ENCODE measurements around the gene ASB13.

DNA sequence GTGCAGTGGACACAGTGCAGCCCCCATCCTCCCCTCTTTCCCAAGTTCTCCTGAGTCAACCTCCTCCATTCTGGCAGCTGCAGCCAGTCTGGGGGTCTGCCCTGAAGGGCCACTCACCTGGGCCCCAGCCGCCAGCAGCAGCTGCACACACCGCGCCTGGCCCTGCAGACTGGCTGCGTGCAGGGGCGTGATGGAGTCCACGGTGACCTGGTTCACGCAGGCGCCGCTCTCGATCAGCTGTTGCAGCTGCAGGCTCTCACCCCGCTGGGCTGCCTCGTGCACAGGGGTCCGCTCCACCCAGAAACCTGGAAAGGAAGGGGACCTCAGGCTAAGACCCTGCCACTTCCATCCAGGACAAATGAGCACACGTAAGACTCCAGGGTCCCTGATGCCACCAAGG is 13.6 kb downstream of the ASB13 start:
- no peak for TF ChIP-seq EZH2 (IDR thresholded peaks at IDR 0.05; ENCODE audit: borderline replicate concordance)
- TF ChIP-seq, protein P1, sequence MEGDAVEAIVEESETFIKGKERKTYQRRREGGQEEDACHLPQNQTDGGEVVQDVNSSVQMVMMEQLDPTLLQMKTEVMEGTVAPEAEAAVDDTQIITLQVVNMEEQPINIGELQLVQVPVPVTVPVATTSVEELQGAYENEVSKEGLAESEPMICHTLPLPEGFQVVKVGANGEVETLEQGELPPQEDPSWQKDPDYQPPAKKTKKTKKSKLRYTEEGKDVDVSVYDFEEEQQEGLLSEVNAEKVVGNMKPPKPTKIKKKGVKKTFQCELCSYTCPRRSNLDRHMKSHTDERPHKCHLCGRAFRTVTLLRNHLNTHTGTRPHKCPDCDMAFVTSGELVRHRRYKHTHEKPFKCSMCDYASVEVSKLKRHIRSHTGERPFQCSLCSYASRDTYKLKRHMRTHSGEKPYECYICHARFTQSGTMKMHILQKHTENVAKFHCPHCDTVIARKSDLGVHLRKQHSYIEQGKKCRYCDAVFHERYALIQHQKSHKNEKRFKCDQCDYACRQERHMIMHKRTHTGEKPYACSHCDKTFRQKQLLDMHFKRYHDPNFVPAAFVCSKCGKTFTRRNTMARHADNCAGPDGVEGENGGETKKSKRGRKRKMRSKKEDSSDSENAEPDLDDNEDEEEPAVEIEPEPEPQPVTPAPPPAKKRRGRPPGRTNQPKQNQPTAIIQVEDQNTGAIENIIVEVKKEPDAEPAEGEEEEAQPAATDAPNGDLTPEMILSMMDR (IDR thresholded peaks at IDR 0.05; ENCODE audit: poor library complexity), result no peak
